ENCODE results near the gene SORL1-AS1.

The SORL1-AS1 gene

GRCh38 chr11:121439759-121440158, 13.0 kb downstream of the SORL1-AS1 start:
- intact Hi-C loops (cut with DNase I; ENCODE audit: low total_unique reads): no loop called here
- Histone ChIP-seq H3K4me3 (no peak overlapping the region), H3K27ac (no peak overlapping the region), H3K27me3 (no peaks in the 10 kb centered on the region), H3K4me1 (no peaks in the 10 kb centered on the region), H3K36me3 (no peaks in the 10 kb centered on the region), H3K9me3 (no peaks in the 10 kb centered on the region)
- TF ChIP-seq POLR2A (IDR thresholded peaks at IDR 0.05) (no peak), CTCF (IDR thresholded peaks at IDR 0.05 in 4 of 5, conservative IDR thresholded peaks at IDR 0.05 in 1 of 5) (no peak)
- no peak for ATAC-seq
- DNase-seq: no peak
- in situ Hi-C loops (cut with MboI; ENCODE audit: low sequenced_read_pairs in 4 of 4): no loop called here

- H3K27me3 ChIP-seq: no peaks in the 10 kb centered on the region
- ATAC-seq (no peak), DNase-seq (no peak)
- no peak overlapping the region for H3K27ac ChIP-seq
- no peaks in the 10 kb centered on the region for H3K36me3 ChIP-seq
- TF ChIP-seq CTCF (IDR thresholded peaks at IDR 0.05 in 4 of 5, conservative IDR thresholded peaks at IDR 0.05 in 1 of 5) (no peak), POLR2A (IDR thresholded peaks at IDR 0.05) (no peak)
- intact Hi-C loops (cut with DNase I; ENCODE audit: low total_unique reads) (no loop called here), in situ Hi-C loops (cut with MboI; ENCODE audit: low sequenced_read_pairs in 4 of 4) (no loop called here)
- H3K4me3 ChIP-seq: no peak overlapping the region
- H3K4me1 ChIP-seq: no peaks in the 10 kb centered on the region
- H3K9me3 ChIP-seq: no peaks in the 10 kb centered on the region
These were observed 13.4 kb downstream of the SORL1-AS1 start for GRCh38 chr11:121439337-121439736.

GRCh38 chr11:121437686-121438078, 15.1 kb downstream of the SORL1-AS1 start:
- Histone ChIP-seq H3K27ac (no peak overlapping the region), H3K9me3 (no peaks in the 10 kb centered on the region), H3K36me3 (no peaks in the 10 kb centered on the region), H3K27me3 (no peaks in the 10 kb centered on the region), H3K4me3 (no peak overlapping the region), H3K4me1 (no peaks in the 10 kb centered on the region)
- TF ChIP-seq CTCF (IDR thresholded peaks at IDR 0.05 in 4 of 5, conservative IDR thresholded peaks at IDR 0.05 in 1 of 5) (no peak), POLR2A (IDR thresholded peaks at IDR 0.05) (no peak)
- no peak for DNase-seq
- intact Hi-C loops (cut with DNase I; ENCODE audit: low total_unique reads) (no loop called here), in situ Hi-C loops (cut with MboI; ENCODE audit: low sequenced_read_pairs in 4 of 4) (no loop called here)
- ATAC-seq: no peak

GRCh38 chr11:121437018-121437685, 15.6 kb downstream of the SORL1-AS1 start:
- no peak overlapping the region for H3K27ac ChIP-seq
- intact Hi-C loops (cut with DNase I; ENCODE audit: low total_unique reads): no loop called here
- no peaks in the 10 kb centered on the region for H3K4me1 ChIP-seq
- no peaks in the 10 kb centered on the region for H3K36me3 ChIP-seq
- in situ Hi-C loops (cut with MboI; ENCODE audit: low sequenced_read_pairs in 4 of 4): no loop called here
- H3K9me3 ChIP-seq: no peaks in the 10 kb centered on the region
- no peak for TF ChIP-seq CTCF (IDR thresholded peaks at IDR 0.05 in 4 of 5, conservative IDR thresholded peaks at IDR 0.05 in 1 of 5)
- no peak for TF ChIP-seq POLR2A (IDR thresholded peaks at IDR 0.05)
- DNase-seq (no peak), ATAC-seq (no peak)
- no peak overlapping the region for H3K4me3 ChIP-seq
- H3K27me3 ChIP-seq: no peaks in the 10 kb centered on the region

Measured in gastrocnemius medialis (tissue), 4 donors.